ENCODE measurements around the gene KCNA10.

DNA sequence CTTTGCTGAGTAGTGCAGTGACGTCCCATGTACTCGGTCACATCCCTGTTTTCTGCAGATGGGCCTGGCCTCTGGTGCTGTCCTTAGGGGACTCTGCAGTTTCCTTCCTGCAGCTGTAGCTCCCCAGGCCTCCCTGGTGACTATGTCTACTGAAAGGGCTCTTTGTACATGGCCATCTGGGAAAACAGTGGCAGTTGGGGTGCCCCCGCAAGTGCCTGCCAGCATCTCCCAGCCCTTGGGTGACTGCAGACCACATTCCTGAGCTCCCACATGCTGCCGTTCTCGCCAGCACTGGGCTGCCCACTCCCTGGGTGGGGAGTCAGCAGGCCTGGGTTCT is 37.5 kb upstream of the KCNA10 start:
- TF ChIP-seq TAF1 (IDR thresholded peaks at IDR 0.05; ENCODE audit: borderline replicate concordance, low read depth, low read length) (no peak), POLR2AphosphoS5 (IDR thresholded peaks at IDR 0.05; ENCODE audit: low read depth, low read length) (no peak), POLR2A (IDR thresholded peaks at IDR 0.05; ENCODE audit: low read depth, low read length) (no peak)

All from GM12892 (cell line).